Coronary artery (tissue), 2 donors: ENCODE data around the gene DYDC1.

ENCODE experiments used
- DNase-seq: peaks from one replicate; pipeline ENCODE4 v3.0.0-alpha.2; 2017; ENCODE audit warnings: low spot score
- H3K27ac ChIP-seq, 2 donors: fragments of 200-600 bp; sonication (generic); one replicate each; pipeline ENCODE4 v1.5.1; 2016 to 2019
- H3K4me3 ChIP-seq: fragments of 200-600 bp; sonication (generic); 2 replicates; pipeline ENCODE4 v1.5.1; 2016; ENCODE audit warnings: mild to moderate bottlenecking, moderate library complexity
- TF ChIP-seq, protein P1 (sequence below): fragments of 200-600 bp; sonication (generic); IDR thresholded peaks from one replicate; pipeline ENCODE4 v1.5.1; 2019; ENCODE audit warnings: antibody characterized with exemption

DYDC1 gene

DNA sequence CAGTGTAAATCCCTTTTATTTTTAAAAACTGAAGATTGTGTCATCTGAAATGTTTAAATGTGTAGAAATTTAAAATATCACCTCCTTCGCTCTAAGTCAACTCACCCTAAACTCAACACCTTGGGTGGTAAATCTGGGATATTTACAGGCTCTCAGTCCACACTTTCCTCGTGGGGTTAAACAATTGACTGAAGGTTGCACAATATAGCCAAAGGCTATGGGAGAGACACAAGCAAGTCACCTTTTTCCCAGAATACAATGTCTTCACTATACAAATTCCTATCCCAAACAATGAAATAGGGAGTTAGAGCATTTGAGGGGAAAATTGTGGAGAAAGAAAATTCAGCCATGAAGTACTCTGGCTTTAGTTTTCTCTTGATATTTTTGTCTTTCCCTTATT is 34.4 kb downstream of the DYDC1 start:
- H3K27ac ChIP-seq: no peak overlapping the region
- H3K4me3 ChIP-seq: no peak overlapping the region
- DNase-seq: no peak
- TF ChIP-seq, protein P1, sequence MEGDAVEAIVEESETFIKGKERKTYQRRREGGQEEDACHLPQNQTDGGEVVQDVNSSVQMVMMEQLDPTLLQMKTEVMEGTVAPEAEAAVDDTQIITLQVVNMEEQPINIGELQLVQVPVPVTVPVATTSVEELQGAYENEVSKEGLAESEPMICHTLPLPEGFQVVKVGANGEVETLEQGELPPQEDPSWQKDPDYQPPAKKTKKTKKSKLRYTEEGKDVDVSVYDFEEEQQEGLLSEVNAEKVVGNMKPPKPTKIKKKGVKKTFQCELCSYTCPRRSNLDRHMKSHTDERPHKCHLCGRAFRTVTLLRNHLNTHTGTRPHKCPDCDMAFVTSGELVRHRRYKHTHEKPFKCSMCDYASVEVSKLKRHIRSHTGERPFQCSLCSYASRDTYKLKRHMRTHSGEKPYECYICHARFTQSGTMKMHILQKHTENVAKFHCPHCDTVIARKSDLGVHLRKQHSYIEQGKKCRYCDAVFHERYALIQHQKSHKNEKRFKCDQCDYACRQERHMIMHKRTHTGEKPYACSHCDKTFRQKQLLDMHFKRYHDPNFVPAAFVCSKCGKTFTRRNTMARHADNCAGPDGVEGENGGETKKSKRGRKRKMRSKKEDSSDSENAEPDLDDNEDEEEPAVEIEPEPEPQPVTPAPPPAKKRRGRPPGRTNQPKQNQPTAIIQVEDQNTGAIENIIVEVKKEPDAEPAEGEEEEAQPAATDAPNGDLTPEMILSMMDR: no peak

DNA sequence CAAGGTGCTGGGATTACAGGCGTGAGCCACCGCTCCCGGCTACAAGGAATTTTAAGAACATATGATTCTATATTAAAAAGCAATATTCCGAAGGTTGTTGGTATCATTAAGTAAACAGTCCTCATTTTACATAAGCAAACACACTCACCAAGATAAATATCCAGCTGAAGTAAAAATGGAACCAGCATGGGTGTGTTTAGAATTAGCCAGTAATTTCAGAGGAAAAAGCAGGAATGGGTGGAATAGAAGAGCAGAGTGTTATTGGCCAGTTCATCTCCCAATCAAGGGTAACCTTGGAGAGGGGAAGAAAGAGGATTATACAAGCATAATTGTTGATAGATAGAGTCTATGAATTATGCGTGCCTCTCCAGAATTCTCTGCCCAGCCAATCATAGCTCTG is 35.4 kb downstream of the DYDC1 start:
- TF ChIP-seq, protein P1: no peak
- Histone ChIP-seq H3K4me3 (no peak overlapping the region), H3K27ac (no peak overlapping the region)
- DNase-seq: no peak

- no peak overlapping the region for H3K27ac ChIP-seq
- TF ChIP-seq, protein P1: no peak
- no peak for DNase-seq
- H3K4me3 ChIP-seq: no peak overlapping the region
These were observed 36.2 kb downstream of the DYDC1 start for GRCh38 chr10:80320377-80320776.

DNA sequence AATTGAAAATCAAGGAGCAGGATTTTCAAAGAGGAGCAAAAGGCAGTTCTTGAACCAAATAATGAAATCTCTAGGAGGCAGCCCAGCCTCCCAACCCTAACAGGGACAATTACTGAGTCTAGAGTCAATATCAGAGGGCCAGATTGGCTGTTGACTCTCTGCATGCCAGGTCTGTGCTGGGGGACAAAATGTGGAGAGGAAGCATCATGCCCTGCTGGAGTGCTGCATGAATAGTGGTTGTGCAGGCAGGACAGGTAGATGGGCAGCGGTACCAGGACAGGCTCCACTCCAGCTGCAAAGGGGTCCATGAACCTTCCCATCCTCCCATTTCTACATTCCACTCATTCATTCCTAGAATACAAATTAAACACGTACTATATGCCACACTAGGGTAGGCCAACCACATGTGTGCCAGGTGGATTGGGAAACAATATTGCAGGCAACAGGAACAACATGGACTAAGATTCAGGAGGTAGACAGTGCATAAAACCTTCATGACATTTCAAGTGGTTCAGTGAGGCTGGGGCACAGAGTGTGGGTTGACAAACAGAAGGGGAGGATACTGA is 36.7 kb downstream of the DYDC1 start:
- DNase-seq: no peak
- Histone ChIP-seq H3K4me3 (no peak overlapping the region), H3K27ac (no peak overlapping the region)
- TF ChIP-seq, protein P1: no peak

DNA sequence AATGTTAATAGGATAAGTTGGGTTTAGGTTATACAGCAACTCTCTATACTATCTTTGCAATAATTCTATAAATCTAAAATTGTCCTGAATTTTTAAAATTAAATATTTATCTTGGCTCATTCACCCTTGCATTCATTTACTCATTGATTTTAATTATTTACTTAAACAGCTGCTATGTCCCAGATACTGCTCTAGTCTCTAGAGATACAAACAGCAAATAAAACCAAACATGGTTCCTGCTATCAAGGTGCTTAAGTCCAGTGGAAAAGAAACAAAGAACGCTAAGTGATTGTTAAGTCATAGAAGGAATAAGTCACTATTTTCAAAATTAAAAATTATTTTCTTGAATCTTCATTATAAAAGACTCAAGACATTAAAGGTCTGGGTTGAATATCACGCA is 37.2 kb downstream of the DYDC1 start:
- TF ChIP-seq, protein P1: no peak
- no peak overlapping the region for H3K27ac ChIP-seq
- H3K4me3 ChIP-seq: no peak overlapping the region
- no peak for DNase-seq

- TF ChIP-seq, protein P1: no peak
These were observed 37.8 kb downstream of the DYDC1 start for GRCh38 chr10:80318742-80319141.

DNA sequence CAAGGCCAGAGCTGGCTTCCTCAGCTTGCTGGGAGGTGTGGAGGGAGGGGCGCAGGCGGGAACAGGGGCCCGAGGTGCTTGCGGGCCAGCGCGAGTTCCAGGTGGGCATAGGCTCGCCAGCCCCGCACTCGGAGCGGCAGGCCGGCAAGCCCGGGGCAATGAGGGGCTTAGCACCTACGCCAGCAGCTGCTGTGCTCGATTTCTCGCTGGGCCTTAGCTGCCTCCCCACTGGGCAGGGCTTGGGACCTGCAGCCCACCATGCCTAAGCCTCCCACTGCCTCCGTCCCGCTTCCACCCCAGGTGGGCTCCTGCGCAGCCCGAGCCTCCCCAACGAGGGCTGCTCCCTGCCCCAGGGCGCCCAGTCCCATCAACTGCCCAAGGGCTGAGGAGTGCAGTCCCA is 41.2 kb downstream of the DYDC1 start:
- no peak overlapping the region for H3K27ac ChIP-seq
- TF ChIP-seq, protein P1: no peak
- H3K4me3 ChIP-seq: no peak overlapping the region
- DNase-seq: no peak

More at GRCh38 chr10:80318742-80319141, 37.8 kb downstream of the DYDC1 start:
- H3K27ac ChIP-seq: no peak overlapping the region
- DNase-seq: no peak
- no peak overlapping the region for H3K4me3 ChIP-seq
